Right lobe of liver (tissue), 4 donors: Measurements from ENCODE around the gene XRCC4.

Experiments used
- CTCF ChIP-seq, 4 donors: fragments of 200-600 bp in 3 of 4; fragments of 450-650 bp in 1 of 4; IDR thresholded peaks; one replicate each; pipeline versions ENCODE4 v1.5.1 to v1.8.0; 2016 to 2022; ENCODE audit warnings: antibody characterized with exemption in 4 of 4, mild to moderate bottlenecking in 2 of 4
- POLR2A ChIP-seq: fragments of 450-650 bp; IDR thresholded peaks from one replicate; pipeline ENCODE4 v1.6.1; 2017; ENCODE audit warnings: antibody characterized with exemption, mild to moderate bottlenecking
- donor health status: DM: no; HTN: no; CAD: no.
- donor health status: DM: no; HTN: no; CAD: no.
- donor health status: DM: no; HTN: yes; CAD: no.

GRCh38 chr5:83093692-83094091 lies 16.3 kb downstream of the XRCC4 start:
- TF ChIP-seq CTCF (IDR thresholded peaks at IDR 0.05), result no peak
- TF ChIP-seq POLR2A, result no peak
